Activated CD4-positive, alpha-beta T cell treated with anti-CD3 and anti-CD28 coated beads for 4 hours (primary cell): ENCODE results near the gene MNT.
"Not testable (repeated sequence)": the region's sequence is repeated elsewhere in the genome, so short reads cannot be mapped to it uniquely, and the experiment has no call there.

Experiments
- DNase-seq, 2 donors: peaks; one replicate each; pipeline ENCODE4 v3.0.0-alpha.2; 2020

The MNT gene, protein sequence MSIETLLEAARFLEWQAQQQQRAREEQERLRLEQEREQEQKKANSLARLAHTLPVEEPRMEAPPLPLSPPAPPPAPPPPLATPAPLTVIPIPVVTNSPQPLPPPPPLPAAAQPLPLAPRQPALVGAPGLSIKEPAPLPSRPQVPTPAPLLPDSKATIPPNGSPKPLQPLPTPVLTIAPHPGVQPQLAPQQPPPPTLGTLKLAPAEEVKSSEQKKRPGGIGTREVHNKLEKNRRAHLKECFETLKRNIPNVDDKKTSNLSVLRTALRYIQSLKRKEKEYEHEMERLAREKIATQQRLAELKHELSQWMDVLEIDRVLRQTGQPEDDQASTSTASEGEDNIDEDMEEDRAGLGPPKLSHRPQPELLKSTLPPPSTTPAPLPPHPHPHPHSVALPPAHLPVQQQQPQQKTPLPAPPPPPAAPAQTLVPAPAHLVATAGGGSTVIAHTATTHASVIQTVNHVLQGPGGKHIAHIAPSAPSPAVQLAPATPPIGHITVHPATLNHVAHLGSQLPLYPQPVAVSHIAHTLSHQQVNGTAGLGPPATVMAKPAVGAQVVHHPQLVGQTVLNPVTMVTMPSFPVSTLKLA

GRCh38 chr17:2400877-2401425 is at the start of gene MNT:
Gene MNT (minus strand): TSS chr17:2401060. CDS start chr17:2400712, 348 bp downstream.
- peak; percentile 90 to 95 for DNase-seq

DNA sequence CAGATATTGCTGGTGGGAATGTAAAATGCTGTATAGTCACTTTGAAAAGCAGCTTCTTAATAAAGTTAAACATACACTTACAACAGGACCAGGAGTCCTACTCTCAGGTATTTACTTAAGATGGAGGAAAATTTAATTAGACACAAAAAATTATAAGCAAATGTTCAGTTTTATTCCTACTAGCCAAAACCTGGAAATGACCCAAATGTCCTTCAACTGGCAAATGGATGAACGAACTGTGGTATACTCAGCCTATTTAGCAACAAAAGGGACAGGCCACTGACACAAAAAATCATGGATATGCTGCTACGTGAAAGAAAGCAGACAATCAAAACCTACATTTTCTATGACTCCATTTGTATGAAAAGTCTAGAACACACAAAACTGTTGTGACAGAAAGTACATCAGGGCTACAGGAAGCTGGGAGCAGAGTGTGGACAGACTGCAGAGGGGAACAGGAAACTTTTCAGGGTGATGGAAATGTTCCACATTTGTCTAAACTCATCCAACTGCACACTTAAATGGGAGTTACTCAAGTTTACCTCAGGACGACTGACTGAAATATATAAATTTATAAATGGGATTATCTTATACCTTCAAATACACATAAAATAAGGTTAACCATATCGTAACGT is 49.3 kb upstream of the MNT start:
- no peak for DNase-seq

GRCh38 chr17:2449486-2449885 is 48.6 kb upstream of the MNT start:
- no peak for DNase-seq

GRCh38 chr17:2447479-2447878 is 46.6 kb upstream of the MNT start:
- not testable (repeated sequence) for DNase-seq

DNA sequence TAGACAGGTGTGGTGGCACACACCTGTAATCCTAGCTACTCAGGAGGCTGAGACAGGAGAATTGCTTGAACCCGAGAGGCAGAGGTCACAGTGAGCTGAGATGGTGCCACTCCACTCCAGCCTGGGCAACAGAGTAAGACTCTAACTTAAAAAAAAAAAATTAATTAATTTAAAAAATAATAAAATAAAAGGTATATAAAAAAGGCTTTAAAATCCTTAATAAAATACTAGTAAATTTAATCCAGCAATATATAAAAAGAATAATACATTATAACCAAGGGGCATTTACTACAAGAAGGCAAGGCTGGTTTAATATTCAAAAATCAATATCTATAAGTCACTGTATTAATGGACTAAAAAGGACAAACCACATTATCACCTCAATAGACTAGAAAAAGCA is 44.8 kb upstream of the MNT start:
- DNase-seq: no peak

GRCh38 chr17:2444382-2444781 is 43.5 kb upstream of the MNT start:
- DNase-seq: no peak

DNA sequence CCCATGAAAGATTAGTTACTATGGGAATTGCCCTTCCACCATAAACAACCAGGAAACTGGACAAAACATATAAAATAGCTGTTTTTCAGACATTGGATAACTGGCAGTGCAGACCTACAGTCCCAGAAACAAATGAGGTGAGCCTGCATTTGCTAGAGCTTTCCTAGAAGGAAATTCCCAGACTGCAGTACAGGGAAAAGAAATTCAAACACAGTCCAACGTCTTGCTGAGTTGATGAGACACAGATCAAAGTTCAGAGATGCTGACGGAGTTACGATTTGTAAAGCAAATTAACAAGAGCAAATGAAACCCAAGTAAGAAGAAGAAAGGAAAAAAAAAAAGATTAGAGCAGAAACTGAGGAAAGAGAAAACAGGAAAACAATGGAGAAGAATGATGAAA is 41.3 kb upstream of the MNT start:
- DNase-seq: no peak

- DNase-seq: no peak
Measured at GRCh38 chr17:2440930-2441329, 40.1 kb upstream of the MNT start.

DNA sequence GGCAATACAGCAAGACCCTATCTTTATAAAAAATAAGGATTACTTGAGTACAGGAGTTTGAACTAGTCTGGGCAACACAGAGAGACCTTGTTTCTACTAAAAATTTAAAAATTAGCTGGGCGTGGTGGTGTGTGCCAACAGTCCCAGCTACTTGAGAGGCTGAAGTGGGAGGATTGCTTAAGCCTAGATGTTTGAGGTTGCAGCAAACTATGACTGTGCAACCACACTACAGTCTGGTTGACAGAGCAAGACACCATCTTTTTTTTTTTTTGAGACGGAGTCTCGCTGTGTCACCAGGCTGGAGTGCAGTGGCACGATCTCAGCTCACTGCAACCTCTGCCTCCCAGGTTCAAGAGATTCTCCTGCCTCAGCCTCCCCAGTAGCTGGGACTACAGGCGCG is 39.1 kb upstream of the MNT start:
- not testable (repeated sequence) for DNase-seq

- DNase-seq: no peak
Measured at GRCh38 chr17:2438823-2439222, 38.0 kb upstream of the MNT start.

DNA sequence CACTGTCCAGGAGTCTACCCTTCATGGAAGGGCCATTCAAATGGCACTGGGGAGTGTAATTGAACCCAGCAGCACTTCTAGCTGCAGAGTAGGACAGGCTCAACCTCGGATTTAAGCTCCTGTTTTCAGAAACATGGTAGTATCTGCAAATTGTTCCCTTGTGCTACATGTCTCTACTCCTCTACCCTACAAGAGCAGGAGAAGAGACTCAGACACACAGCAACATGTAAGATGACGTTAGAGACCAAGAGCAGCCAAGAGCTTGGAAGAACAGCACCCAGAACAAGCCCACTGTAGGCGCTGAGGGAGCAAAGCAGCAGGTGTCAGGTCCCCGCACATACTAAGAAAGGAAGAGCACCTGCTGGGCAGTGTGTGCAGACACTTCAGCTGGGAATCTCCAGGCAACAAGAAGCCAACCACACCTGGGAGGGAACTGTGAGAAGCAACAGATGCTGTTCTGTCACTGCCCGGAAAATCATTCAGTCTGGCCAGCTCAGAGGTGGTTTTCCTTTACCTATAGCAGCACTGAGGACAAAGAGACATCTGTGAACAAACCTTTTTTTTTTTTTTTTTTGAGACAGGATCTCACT is 35.6 kb upstream of the MNT start:
- DNase-seq: no peak

DNA sequence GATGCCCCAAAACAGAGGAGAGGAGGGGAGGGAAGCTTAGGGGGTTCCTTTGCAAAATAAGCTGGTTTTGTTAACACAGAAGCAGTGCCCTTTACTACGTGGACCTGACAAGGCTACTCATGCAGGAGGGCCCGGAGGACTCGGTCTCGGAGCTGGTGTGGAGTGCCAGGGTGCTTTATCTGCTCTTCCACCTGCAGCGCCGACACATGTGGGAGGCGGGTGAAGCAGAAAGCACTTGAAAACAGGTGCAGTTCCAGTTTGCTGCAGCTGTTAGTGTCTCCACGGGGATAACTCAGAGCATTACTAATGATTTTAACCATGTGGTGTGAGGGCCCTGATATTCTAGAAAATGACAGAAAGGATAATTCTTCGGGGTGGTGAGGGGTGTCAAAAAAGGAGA is 35.0 kb upstream of the MNT start:
- no peak for DNase-seq

DNA sequence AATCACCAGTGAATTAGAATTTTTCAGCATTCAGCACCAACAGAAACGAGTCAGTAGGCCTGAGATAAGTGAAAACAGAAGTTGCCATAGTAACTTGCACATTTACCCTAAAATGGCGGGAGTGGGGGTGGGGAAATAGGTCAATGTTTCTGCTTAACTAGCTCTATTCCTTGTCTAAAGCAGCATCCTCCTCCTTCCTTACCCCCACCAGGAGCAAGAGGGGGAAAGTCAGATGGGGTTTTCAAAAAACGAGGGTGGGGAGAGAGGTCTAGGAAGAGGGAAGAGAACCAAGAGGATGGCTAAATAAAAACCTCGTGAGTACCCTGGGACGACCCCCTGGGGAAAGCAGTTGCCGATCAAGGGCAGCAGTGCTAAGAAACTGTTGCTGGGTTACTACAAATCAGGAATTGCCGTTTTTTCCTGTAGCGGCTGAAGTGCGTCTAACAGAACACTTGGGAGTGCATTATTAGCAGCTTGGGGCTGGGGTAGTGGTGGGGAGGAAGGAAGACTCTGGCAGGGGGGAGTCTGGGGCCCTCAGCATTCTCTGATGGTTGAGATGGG is 34.4 kb upstream of the MNT start:
- DNase-seq: no peak

DNA sequence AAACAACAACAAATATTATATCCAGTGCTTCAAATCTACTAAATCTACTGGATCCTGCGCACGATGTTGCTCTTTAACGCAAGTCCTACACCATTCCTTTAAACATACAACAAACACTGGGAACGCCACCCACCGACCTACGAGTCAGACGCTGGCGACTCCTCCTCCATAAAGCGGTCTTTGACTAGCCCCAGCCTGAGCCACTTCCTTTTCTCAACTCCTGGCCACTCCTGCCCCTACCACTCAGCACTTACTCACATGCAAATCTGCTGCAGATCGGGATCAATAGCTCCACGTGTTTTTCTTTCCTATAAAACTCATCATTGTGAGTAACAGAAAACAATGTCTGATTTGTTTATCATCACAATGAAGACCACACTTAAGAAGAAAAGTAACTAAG is 32.8 kb upstream of the MNT start:
- DNase-seq: no peak

- DNase-seq: no peak
Measured at GRCh38 chr17:2427910-2428309, 27.1 kb upstream of the MNT start.

- no peak for DNase-seq
Measured at GRCh38 chr17:2427215-2427614, 26.4 kb upstream of the MNT start.

DNA sequence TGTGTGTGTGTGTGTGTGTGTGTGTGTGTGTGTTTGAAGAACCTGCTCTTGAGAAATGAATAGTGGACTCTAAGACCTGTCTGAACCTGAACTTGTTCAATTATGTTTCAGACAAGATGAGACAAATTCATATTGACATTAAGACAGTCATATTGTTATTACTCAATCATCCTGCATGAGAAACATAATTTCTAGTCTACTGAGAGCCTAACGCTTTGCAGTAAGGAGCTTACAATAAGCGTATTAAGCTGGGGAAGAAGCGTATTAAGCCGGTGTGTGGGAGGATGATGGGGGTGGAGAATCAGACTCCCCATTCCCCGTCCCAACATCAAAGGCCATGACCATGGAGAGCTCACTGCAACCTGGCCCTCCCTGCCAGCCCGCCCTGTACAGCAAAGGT is 22.4 kb upstream of the MNT start:
- no peak for DNase-seq

DNA sequence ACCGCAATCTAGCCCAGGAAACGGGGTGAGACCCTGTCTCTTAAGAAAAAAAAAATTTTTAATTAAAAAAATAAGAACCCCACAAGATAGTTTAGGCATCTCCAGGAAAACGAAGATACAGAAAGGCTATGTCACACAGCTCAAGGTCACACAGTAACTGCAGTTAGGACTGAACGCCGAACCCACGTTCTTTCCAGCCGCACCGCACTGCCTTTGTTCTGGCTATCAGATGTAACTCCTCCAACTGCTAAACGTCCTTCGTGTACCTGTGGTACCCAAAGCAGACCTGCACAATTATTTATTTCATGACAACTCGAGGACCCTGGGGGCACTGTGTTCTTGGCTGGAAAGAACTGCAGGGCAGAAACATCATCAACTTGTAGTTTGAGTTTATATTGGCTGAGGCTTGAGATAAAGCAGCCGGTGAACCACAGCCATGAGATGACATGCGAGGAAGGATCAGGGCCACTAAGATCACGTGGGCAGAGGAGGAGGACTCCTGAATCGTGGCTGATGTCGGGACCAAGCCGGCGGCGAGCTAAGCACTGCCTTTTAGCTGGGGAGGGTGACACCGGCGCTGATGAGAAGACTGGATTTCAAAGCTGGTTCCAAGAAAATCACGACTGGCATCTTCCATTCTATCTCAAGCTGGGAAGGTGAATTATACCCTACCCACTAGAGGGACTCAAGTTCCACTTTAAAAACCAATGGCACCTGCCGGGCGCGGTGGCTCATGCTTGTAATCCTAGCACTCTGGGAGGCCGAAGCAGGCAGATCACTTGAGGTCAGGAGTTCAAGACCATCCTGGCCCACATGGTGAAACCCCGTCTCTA is 20.7 kb upstream of the MNT start:
- no peak for DNase-seq

GRCh38 chr17:2420176-2420575 is 19.3 kb upstream of the MNT start:
- DNase-seq: no peak

GRCh38 chr17:2419486-2419885 is 18.6 kb upstream of the MNT start:
- no peak for DNase-seq

GRCh38 chr17:2418572-2418971 is 17.7 kb upstream of the MNT start:
- no peak for DNase-seq

DNA sequence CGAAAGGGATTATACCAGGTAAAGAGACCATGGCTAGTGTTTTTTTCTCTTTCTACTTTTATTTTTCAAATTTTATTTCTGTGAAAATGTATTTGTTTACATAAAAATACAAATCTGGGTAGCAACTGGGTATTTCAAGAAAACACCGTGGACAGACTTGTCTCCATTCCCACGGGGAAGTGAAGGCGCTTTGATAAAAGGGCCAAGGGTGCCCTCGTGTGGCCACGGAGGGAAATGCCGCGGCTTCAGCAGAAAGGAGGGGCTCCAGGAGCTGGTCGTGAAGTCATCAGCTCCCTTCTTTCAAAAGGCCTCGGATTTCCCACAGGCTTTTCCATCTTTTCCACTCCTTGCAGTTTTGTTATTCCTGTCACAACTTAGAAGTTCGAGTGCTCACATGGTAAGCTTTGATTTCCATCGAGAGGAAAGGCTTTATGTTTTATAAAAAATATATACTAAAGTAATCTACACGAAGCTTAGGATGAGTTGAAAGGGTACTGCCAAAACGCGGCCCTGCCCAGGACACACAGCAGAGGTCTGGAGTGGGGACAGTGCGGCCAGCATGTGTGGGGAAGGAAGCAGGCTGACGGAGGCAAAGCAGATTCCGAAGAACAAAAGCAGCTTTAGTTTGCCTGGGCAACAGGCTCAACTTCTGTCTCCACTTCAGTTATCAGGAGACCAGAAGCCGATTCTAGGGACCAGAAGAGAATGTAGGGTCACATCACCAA is 15.3 kb upstream of the MNT start:
- peak; percentile 74 to 91 for DNase-seq
